Endothelial cell of umbilical vein (primary cell): ENCODE results near the gene CDC25A. TPM values are rescaled to one million over a fixed set of nuclear protein-coding genes. Genes with fewer than 3 reads are reported as not detected.

ENCODE experiments used
- BruUV-seq: library from RNA; stranded (reverse); fragments of 400-500 nt; replicated peaks from 2 replicates; lab custom pipeline; 2021; lab: Mats Ljungman, UMichigan
- CTCF ChIA-PET: fragments of 300-600, 350-600 bp; sonication (Branson Sonifier 250); formaldehyde crosslinking; loops from one replicate; lab custom pipeline; 2021; ENCODE audit warnings: antibody characterized with exemption, inconsistent platforms; lab: Charles Lee
- POLR2A ChIA-PET: fragments of 300-600, 350-600 bp; sonication (Branson Sonifier 250); formaldehyde crosslinking; loops from one replicate; lab custom pipeline; 2021; ENCODE audit warnings: antibody characterized with exemption, inconsistent platforms; lab: Charles Lee
- DNase-seq: peaks from one replicate; pipeline ENCODE4 v3.0.0-alpha.2; 2011; ENCODE audit warnings: low read depth, low spot score
- FAIRE-seq: peaks from 2 replicates; lab custom pipeline; 2011; peaks lifted over from hg19 to GRCh38; lab: Jason Lieb, UNC
- H2AFZ ChIP-seq: 2 replicates; pipeline ENCODE4 v1.6.0; 2012; ENCODE audit warnings: low read depth, low read length, control low read depth, inconsistent platforms
- H3K27ac ChIP-seq: 2 replicates; pipeline ENCODE4 v1.5.1; 2011; ENCODE audit warnings: low read depth, mild to moderate bottlenecking, control low read depth, low read length, moderate library complexity; ENCODE audit not compliant: insufficient read depth
- H3K27me3 ChIP-seq, 2 experiments: 2 replicates each; pipeline versions ENCODE4 v1.6.0 to v1.6.1; 2011; ENCODE audit warnings: low read length in 2 of 2, mixed read lengths in 1 of 2; ENCODE audit not compliant: control insufficient read depth in 2 of 2, insufficient read depth in 2 of 2
- H3K36me3 ChIP-seq, 2 experiments: 2 replicates in 1 of 2; 3 replicates in 1 of 2; pipeline ENCODE4 v1.5.1; 2011; ENCODE audit warnings: low read length in 2 of 2, mild to moderate bottlenecking in 1 of 2, moderate library complexity in 1 of 2; ENCODE audit not compliant: control insufficient read depth in 2 of 2, insufficient read depth in 2 of 2; ENCODE audit errors: extremely low read depth in 1 of 2
- H3K4me1 ChIP-seq: 3 replicates; pipeline ENCODE4 v1.5.1; 2011; ENCODE audit warnings: mild to moderate bottlenecking, low read length; ENCODE audit not compliant: control insufficient read depth, insufficient read depth; ENCODE audit errors: extremely low read depth
- H3K4me2 ChIP-seq: 2 replicates; pipeline ENCODE4 v1.6.1; 2011; ENCODE audit warnings: low read length, control low read depth, mixed read lengths; ENCODE audit not compliant: insufficient read depth
- H3K4me3 ChIP-seq, 3 experiments: fragments of 200-600 bp in 1 of 3; sonication (generic), shearing (Covaris generic) in 1 of 3; replicated peaks in 1 of 3; 2 replicates each; pipeline ENCODE4 v1.5.1; 2011 to 2016; ENCODE audit warnings: control low read depth in 3 of 3, low read length in 3 of 3, mild to moderate bottlenecking in 2 of 3, inconsistent platforms in 1 of 3, low read depth in 1 of 3, moderate library complexity in 1 of 3; ENCODE audit not compliant: insufficient read depth in 1 of 3
- H3K79me2 ChIP-seq: 2 replicates; pipeline ENCODE4 v1.6.0; 2012; ENCODE audit warnings: low read length, inconsistent platforms; ENCODE audit not compliant: control insufficient read depth, insufficient read depth
- H3K9ac ChIP-seq: replicated peaks from 2 replicates; pipeline ENCODE3; 2011; ENCODE audit warnings: low read length, control low read depth; ENCODE audit not compliant: insufficient read depth; ENCODE audit errors: extremely low read depth
- H3K9me1 ChIP-seq: replicated peaks from 3 replicates; pipeline ENCODE4 v1.6.0; 2011; ENCODE audit warnings: mild to moderate bottlenecking, low read length; ENCODE audit not compliant: control insufficient read depth, insufficient read depth; ENCODE audit errors: extremely low read depth
- H3K9me3 ChIP-seq: replicated peaks from 2 replicates; pipeline ENCODE4 v1.5.1; 2012; ENCODE audit warnings: low read length, inconsistent platforms; ENCODE audit not compliant: control insufficient read depth, insufficient read depth
- H4K20me1 ChIP-seq: replicated peaks from 2 replicates; pipeline ENCODE3; 2011; ENCODE audit warnings: mild to moderate bottlenecking, low read length; ENCODE audit not compliant: control insufficient read depth, insufficient read depth; ENCODE audit errors: extremely low read depth
- GATA2 ChIP-seq: IDR thresholded peaks from 2 replicates; pipeline ENCODE4 v1.7.0; 2011; ENCODE audit warnings: low read depth, mild to moderate bottlenecking, moderate library complexity, mixed read lengths, low read length; ENCODE audit not compliant: insufficient read length, insufficient read depth
- JUN ChIP-seq: IDR thresholded peaks from 2 replicates; pipeline ENCODE4 v1.6.1; 2011; ENCODE audit warnings: borderline replicate concordance, low read depth; ENCODE audit not compliant: insufficient read length, insufficient read depth
- MYC ChIP-seq: IDR thresholded peaks from one replicate; pipeline ENCODE4 v1.6.1; 2011; ENCODE audit warnings: mild to moderate bottlenecking, low read depth, low read length
- POLR2A ChIP-seq: IDR thresholded peaks from 2 replicates; pipeline ENCODE4 v1.6.1; 2012; ENCODE audit warnings: low read depth, mild to moderate bottlenecking, control low read depth, low read length
- POLR2AphosphoS5 ChIP-seq: IDR thresholded peaks from 2 replicates; pipeline ENCODE4 v1.6.1; 2012; ENCODE audit warnings: low read depth, mild to moderate bottlenecking, control low read depth, low read length, moderate library complexity; ENCODE audit not compliant: insufficient read depth
- dilution Hi-C: fragments of 300-500 bp; cut with MboI; formaldehyde crosslinking; loops from one replicate; pipeline ENCODE4 v1.15.0; 2019; ENCODE audit warnings: low sequenced_read_pairs; ENCODE audit not compliant: extremely low pct_ligation_motif_present
- intact Hi-C: fragments of 100-400 bp; cut with micrococcal nuclease; formaldehyde crosslinking; loops from one replicate; pipeline ENCODE4 v1.10.0; 2022
- polyA plus RNA-seq, 4 experiments: library from polyadenylated mRNA; depleted of rRNA in 3 of 4; stranded (reverse) in 3 of 4; unstranded in 1 of 4; fragments of >200 nt; gene quantifications; 2 replicates each; pipeline versions ENCODE4 v1.2.1 to v1.2.3, GENCODE V29; 2011 to 2012; ENCODE audit warnings: missing spikeins in 1 of 4
- total RNA-seq: library from RNA; stranded (reverse); gene quantifications from 2 replicates; pipeline ENCODE4 v1.2.3, GENCODE V29; 2021
- TF ChIP-seq, protein P1 (sequence below): IDR thresholded peaks from 2 replicates; pipeline ENCODE4 v1.6.1; 2011; ENCODE audit not compliant: insufficient read depth, insufficient read length
- TF ChIP-seq, protein P2 (sequence below), 2 donors: IDR thresholded peaks; 1 replicate in 1 of 2; 2 replicates in 1 of 2; pipeline ENCODE4 v1.5.1; 2011; ENCODE audit warnings: low read length in 2 of 2, mild to moderate bottlenecking in 2 of 2, moderate library complexity in 2 of 2, control low read depth in 1 of 2, inconsistent platforms in 1 of 2, low read depth in 1 of 2; ENCODE audit not compliant: insufficient read depth in 1 of 2; ENCODE audit errors: extremely low read depth in 1 of 2

The CDC25A gene
- total and polyA plus RNA-seq, 2 donors (not counting 3 experiments of a cell fraction or from before 2014, with no cell fraction given), result 5.5 to 18.4 TPM

DNA sequence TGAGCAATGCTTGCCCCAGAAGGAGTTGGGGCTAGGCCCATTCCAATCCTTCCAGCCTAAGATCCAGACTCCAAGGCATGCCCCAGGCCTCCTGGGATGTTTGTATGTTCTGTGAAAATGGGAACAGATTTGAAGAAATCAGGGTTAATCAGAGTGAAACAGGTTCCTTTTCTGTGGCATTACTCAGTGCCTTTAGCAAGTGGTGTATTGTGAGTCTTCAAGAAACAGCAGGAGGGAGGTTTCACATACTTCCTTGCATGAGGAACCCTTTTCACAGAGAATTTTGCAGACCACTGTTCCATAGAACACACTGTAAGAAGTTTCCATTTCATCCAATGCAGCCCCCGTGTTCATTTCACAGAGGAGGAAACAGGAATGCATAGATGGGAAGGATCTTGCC, 8.4 kb upstream of the CDC25A start:
- no peak overlapping the region for H2AFZ ChIP-seq
- CTCF ChIA-PET, result interaction anchor here (6.1 kb wide), 1 partner anchor 240 kb away, joined by 180 read pairs; no protein-coding TSS in a partner anchor
- TF ChIP-seq POLR2AphosphoS5, result no peak
- TF ChIP-seq GATA2, result no peak
- TF ChIP-seq JUN, result no peak
- TF ChIP-seq, protein P1, sequence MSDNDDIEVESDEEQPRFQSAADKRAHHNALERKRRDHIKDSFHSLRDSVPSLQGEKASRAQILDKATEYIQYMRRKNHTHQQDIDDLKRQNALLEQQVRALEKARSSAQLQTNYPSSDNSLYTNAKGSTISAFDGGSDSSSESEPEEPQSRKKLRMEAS, result no peak
- TF ChIP-seq MYC, result no peak
- TF ChIP-seq POLR2A, result no peak
- TF ChIP-seq, protein P2, sequence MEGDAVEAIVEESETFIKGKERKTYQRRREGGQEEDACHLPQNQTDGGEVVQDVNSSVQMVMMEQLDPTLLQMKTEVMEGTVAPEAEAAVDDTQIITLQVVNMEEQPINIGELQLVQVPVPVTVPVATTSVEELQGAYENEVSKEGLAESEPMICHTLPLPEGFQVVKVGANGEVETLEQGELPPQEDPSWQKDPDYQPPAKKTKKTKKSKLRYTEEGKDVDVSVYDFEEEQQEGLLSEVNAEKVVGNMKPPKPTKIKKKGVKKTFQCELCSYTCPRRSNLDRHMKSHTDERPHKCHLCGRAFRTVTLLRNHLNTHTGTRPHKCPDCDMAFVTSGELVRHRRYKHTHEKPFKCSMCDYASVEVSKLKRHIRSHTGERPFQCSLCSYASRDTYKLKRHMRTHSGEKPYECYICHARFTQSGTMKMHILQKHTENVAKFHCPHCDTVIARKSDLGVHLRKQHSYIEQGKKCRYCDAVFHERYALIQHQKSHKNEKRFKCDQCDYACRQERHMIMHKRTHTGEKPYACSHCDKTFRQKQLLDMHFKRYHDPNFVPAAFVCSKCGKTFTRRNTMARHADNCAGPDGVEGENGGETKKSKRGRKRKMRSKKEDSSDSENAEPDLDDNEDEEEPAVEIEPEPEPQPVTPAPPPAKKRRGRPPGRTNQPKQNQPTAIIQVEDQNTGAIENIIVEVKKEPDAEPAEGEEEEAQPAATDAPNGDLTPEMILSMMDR (IDR thresholded peaks at IDR 0.05; ENCODE audit: extremely low read depth in 1 of 2, insufficient read depth in 1 of 2, low read depth in 1 of 2, low read length in 2 of 2), result no peak

More for the DNA sequence above, 8.4 kb upstream of the CDC25A start:
- Histone ChIP-seq H3K4me1 (no peaks in the 10 kb centered on the region), H3K9ac (no peak overlapping the region), H3K4me2 (no peak overlapping the region), H3K9me3 (no peaks in the 10 kb centered on the region), H4K20me1 (no peaks in the 10 kb centered on the region), H3K79me2 (no peaks in the 10 kb centered on the region), H3K36me3 (no peaks in the 10 kb centered on the region), H3K27me3 (peaks cover 0 to 5% of the 10 kb centered on the region in 2 experiments), H3K4me3 (no peak overlapping the region), H3K27ac (no peak overlapping the region), H3K9me1 (no peaks in the 10 kb centered on the region)
- DNase-seq, result no peak
- POLR2A ChIA-PET, result no interaction called here
- dilution Hi-C loops (no loop called here), intact Hi-C loops (loop anchor here (10.0 kb wide), 2 partner anchors 78 to 348 kb away; no protein-coding TSS in a partner anchor)
- FAIRE-seq, result no peak
- no TSS peak for BruUV-seq
